Measurements from ENCODE around the gene SLC39A5.
"Not testable (repeated sequence)": the region's sequence is repeated elsewhere in the genome, so short reads cannot be mapped to it uniquely, and the experiment has no call there.

Gene SLC39A5, protein sequence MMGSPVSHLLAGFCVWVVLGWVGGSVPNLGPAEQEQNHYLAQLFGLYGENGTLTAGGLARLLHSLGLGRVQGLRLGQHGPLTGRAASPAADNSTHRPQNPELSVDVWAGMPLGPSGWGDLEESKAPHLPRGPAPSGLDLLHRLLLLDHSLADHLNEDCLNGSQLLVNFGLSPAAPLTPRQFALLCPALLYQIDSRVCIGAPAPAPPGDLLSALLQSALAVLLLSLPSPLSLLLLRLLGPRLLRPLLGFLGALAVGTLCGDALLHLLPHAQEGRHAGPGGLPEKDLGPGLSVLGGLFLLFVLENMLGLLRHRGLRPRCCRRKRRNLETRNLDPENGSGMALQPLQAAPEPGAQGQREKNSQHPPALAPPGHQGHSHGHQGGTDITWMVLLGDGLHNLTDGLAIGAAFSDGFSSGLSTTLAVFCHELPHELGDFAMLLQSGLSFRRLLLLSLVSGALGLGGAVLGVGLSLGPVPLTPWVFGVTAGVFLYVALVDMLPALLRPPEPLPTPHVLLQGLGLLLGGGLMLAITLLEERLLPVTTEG

DNA sequence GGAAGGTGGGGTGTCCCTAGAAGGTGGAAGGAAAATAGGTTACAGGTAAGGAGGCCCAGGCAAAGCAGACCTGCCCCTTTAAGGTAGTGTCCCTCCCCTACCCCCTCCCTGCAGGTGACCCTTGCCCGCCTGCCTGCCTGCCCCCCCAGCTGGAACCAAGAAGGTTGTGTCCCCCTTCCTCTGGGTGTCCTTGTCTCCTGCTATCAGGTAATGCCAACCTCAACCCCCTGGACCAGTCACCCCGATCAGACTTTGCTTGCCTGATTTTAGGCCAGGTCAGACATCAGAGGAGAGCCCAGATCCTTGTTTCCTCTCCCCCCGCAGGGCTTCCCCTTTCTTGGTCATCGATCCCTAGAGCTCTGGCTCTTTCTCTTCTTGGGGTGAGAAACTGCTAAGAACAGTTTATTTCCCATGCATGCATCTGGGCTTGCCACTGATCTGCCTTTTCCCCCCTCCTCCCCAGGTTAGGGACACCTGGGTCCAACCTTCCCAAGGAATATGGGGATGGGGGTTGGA lies at the start of gene SLC39A5:
Gene SLC39A5 (plus strand): TSS at position 136 of the 516 bp plus-strand sequence. CDS start 1,224 bp downstream, outside the sequence.
- no peak for FAIRE-seq

DNA sequence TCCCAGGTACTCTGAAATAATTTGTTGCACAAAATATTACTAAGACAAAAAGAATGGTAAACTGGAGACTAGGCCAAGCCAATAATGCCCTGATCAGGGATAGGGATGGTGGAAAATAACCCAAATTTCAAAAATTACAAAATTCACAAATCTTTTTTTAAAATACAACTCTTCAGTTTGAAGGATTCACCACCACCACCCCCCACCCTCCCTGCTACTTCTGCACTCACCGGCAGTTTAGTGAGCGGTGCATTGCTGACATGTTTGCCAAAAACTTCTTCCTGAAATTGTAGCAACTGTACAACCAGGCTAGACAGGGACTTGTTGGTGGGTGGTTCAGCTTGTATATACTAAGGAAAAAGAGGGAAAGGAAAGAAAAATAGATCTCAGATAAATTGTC lies 42.9 kb upstream of the SLC39A5 start:
- no peak for DNase-seq (ENCODE audit: low spot score)
- FAIRE-seq, result no peak

More for the DNA sequence above, at the start of gene SLC39A5:
- DNase-seq (ENCODE audit: low spot score), result no peak

DNA sequence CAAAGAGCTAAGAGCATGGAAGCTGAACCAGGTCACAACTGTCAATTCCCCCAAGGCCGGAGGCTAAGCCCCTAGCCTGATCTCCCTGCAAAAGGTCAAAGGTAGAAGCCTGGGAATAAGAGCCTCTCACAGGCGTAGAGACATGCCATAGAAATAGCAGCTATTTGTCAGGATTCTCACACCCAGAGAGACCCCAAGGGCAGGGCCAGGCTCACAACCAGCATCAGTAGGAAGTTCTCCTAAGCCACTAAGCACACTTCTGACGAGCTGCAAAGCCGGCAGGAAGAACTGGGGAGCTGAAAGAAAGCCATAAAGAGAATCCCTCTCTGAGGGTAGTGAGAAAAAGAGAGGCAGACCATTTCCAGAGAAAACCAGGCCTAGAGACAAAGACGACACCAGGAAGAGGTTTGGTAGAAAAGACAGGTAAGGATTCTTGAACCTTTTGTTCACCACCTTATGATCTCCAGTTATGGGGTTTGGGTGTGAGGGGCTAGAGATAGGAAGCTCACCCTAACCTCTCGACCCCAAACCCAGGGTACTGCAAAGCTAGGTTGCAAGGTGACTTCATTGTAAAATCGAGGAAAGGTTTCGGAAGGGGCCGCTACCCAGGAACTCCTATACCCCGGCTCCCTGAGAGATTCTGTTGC lies 41.6 kb upstream of the SLC39A5 start:
- FAIRE-seq (no peak), DNase-seq (ENCODE audit: low spot score) (no peak)

DNA sequence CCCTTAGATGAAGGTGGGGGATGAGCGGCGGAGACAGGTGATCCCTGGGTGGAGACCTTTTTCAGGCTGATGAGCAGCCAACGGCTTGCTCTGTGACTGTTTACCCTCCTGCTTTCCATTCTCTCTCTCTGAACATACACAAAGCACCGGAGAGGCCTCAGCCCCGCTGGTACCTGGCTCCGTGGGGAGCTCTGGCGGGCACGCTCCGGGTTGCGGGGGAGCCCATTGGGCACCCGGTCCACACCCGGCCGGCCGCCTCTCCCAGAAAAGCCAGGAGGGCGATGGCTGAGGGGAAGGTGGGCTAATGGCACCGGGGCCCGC lies 41.1 kb upstream of the SLC39A5 start:
- DNase-seq (ENCODE audit: low spot score) (no peak), FAIRE-seq (no peak)

DNA sequence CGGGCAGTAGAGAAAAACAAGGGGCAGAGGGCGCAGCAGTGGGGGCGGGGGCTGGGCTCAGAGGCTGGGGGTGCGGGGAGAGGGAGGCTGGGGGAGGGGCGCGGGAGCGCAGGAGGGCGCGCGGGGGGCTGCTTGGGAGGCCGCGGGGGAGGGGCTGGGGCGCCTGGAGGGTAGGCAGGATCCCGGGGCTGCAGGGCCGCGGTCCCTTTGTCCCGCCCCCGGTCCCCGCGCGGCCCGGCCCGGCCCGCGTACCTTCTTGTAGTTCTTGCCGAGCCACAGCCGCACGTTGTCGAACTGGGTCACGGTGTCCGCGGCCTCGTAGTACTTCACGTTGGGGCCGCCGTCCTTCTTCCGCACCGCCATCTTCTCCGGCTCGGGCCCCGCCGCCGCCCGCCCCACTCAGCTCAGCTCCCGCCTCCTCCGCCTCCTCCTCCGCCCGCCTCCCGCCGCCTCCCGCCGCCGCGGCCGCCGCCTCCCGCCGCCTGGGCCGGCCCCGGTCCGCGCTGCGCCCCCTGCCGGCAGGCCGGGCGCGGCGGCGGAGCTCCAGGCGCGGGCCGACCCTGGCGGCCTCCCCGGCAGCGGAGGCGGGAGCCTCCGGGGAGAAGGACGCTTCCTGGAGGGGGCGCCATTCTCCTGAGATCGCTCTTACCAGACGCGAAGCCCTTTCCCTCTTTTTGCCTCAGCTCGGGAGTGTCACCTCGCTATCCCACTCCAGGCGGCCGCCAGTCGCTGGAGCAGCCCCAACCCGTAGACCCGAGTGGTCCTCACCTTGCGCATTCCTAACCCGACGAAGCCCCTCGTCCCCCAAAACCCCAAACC lies 40.5 kb upstream of the SLC39A5 start, which contains the start of gene SMARCC2:
Gene SMARCC2 (minus strand): TSS at position 385 of the 819 bp plus-strand sequence. CDS start 22 bp downstream, at position 363.
- FAIRE-seq (no peak), DNase-seq (ENCODE audit: low spot score) (peak; percentile 72)

DNA sequence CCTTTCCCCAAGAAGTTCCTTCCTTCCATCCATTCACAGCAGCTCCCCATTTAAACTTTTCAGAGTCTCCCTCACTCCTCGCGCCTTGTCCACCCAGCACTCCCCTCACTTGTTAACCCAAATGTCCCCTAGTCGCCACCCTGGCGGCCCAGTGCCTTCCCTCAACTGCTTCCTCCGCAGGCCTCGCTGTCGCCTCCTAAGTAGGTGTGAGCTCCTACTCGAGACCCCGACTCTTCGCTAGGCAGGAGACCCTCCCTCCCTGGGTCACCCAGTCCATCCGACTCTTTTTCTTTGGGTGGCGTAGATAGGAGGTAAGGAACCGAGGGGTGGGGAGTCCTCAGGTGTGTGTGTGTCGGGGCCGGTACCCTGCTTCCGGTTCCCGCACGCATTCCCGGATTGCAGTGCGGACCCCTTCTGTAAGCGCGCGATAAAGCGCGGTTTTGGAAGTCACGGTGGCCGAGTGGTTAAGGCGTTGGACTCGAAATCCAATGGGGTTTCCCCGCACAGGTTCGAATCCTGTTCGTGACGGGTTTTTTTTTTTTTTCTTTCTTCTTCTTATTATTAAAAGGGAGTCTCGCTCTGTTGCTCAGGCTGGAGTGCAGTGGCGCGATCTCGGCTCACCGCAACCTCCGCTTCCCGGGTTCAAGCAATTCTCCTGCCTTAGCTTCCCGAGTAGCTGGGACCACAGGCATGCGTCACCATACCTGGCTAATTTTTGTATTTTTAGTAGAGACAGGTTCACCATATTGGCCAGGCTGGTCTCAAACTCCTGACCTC lies 39.7 kb upstream of the SLC39A5 start:
- peak; percentile 81 for DNase-seq (ENCODE audit: low spot score)
- FAIRE-seq, result no peak

DNA sequence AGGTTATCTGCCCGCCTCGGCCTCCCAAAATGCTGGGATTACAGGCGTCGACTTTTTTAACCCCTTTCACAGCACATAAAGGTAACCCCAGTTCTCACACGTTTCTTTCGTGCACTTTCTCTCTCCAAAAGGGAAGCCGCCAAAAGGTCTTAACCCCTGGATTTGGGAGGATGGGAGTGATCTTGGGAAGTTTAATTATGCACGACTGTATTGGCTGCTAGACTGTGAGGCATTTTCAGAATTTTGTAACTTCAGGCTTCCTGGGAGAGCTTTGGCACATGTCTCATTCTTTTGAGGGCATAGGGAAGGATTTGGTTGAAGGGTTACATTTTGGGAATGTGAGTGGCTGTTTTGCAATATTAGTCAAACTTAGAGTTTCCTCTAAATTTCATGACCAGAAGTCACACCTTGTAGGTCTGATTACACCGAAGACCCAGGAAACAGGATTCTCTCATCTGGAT lies 39.1 kb upstream of the SLC39A5 start:
- DNase-seq (ENCODE audit: low spot score), result no peak
- FAIRE-seq, result no peak

DNA sequence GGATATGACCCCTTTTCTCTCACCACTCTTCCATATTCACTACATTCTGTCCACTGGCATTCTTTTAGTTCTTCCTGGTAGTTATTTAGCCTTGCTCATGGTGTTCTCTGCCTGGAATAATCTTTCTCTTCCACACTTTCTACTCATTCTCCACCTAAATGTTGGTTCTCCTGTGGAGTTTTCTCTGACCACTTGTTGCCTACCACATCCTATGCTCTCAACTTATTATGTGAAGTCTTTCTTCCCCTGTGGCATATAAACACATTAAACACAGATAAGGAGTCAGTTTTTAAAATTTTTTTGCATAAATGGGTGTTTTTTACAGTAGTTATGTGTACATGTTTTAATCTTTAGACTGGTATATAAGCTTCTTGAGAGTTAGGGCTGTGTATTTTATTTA lies 37.3 kb upstream of the SLC39A5 start:
- DNase-seq (ENCODE audit: low spot score) (no peak), FAIRE-seq (no peak)

DNA sequence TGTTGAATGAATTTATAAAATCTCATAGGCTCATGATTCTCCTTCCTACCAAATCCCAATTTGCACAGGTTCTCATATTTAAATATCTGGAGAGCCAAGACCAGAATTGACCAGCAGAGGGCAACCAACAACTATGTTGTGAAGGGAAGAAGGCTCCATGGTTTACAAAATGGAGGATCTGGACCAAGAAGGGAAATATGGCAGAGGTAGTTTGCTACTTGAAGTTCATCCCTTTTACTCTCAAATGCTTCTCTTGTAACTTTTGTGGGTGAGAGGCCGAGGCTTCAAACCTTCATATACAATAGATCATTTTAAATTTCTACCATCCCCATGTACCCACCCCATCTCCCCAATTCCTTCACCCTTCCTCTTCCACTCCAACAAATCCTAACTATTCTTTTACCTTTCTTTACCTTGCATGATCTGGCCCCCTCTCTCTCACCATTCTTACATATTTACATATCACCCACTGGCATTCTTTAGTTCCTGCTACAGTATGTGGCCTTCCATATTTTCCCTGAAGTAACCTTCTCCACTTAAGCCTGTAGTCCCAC lies 36.7 kb upstream of the SLC39A5 start:
- FAIRE-seq, result peak; percentile 74
- peak; percentile 54 for DNase-seq (ENCODE audit: low spot score)

DNA sequence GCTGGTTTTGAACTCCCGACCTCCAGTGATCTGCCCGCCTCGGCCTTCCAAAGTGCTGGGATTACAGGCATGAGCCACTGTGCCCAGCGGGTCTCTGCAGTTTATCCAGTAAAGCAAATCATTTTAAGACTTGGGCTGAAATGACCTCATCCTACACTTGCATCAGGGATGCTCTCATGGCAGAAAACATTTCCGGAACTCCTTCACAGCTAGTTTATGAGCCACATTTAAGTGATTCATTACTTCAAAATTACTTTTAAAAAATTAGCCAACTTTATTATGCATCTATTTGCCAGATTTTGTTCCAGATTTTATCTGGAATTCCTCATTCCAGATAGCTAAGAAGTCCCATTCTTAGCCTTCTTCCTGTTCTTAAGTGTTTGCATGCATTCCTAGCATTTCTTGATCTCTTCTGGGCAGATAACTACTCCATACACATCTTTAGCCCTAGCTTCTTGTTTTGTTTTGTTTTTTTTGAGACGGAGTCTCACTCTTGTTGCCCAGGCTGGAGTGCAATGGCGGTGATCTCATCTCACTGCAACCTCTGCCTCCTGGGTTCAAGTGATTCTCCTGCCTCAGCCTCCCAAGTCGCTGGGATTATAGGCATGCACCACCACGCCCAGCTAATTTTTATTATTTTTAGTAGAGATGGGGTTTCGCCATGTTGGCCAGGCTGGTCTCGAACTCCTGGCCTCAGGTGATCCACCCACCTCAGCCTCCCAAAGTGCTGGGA lies 32.9 kb upstream of the SLC39A5 start:
- not testable (repeated sequence) for DNase-seq (ENCODE audit: low spot score); FAIRE-seq

DNA sequence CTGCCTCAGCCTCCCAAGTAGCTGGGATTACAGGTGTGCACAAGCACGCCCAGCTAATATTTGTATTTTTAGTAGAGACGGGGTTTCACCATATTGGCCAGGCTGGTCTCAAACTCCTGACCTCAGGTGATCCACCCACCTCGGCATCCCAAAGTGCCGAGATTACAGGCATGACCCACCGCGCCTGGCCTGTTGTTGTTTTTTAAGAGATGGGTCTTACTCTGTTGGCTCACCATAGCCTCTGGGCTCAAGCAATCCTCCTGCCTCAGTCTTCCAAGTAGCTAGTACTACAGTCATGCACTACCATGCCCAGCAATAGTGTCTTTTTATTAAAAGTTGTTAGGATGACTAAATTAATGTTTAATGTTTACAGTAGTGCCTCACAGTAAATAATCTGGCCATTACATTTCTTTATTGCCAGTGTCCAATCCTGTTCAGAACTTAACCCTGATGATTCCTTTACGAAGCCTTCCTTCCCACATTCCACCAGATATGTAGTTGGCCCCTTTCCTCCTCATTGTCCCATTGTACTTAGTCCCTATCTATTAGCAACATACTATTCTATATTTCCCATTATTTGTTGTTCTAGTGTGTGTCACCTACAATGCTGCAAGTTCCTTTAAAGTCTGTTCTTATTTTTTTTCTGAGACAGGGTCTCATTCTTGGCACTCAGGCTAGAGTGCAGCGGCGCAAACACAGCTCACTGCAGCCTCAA lies 31.8 kb upstream of the SLC39A5 start:
- DNase-seq (ENCODE audit: low spot score), result no peak

DNA sequence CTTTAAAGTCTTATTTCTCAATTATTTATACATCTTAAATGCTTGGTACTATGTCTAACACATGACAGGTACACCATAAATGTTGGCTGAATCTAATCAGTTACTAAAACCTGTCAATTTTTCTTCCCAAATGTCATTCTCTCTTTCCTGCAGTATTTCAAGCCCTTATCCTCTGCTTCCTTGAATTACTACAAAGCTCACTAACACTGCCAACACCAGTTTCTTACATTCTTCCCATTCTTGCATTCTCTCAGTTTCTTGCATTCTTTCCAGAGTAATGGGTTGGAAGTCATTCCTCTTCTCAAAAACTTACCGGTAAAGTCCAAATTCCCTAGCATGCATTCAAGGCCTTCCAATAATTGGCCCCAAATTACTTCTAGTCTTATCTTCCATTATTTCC lies 31.0 kb upstream of the SLC39A5 start:
- FAIRE-seq (no peak), DNase-seq (ENCODE audit: low spot score) (no peak)

More for the DNA sequence above, 31.8 kb upstream of the SLC39A5 start:
- FAIRE-seq, result no peak

DNA sequence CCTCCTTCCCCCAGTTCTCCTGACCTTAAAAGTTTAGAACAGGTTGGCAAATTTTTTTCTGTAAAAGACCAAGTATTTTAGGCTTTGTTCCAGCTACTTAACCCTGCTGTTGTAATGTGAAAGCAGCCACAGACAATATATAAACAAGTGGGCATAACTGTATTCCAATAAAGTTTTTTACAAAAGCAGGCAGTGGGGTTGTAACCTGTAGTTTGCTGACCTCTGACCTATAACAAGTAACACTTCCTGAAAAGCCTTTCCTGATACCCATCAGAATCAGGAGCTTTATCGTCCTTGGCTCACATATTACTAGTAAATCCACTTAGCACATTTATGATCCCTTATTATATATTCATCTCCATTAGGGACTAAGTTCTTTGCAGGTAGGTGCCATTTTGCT lies 27.5 kb upstream of the SLC39A5 start:
- FAIRE-seq (no peak), DNase-seq (ENCODE audit: low spot score) (no peak)

DNA sequence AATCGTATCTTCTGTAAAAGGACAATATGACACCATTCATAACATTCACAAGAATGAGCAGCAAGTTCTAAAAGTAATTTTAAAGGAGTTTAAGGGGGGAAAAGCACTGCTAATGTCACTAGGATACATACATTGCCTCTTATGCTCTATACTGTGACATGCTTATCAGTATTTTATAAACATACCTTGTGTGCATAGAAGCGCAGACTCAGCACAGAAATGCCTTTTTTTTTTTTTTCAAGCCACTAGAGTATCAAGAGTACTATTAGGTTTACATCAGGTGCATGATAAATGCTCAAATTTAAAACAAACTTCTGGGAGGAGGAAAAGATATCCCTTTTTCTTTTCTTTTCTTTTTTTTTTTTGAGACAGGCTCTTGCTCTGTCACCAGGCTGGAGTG lies 27.0 kb upstream of the SLC39A5 start:
- no peak for FAIRE-seq
- no peak for DNase-seq (ENCODE audit: low spot score)

DNA sequence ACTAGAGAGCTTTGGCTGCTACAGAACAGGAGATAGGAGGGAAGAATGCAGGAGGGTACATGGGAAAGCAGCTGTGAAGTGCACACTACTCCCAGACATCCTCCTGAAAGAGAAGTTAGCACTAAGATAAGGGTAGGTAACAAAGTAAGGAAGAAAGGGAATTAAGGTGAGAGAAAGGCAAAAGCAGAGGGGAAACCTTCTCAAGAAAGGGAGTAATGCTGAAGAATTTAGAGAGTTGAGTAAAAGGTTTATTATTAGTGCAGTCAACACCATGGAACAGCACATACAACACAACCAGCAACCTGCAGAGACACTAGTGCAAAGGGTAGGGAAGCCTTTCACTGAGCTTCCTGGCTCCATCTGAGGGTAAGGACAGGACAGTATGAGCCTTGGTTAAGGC lies 25.6 kb upstream of the SLC39A5 start:
- no peak for DNase-seq (ENCODE audit: low spot score)
- FAIRE-seq, result no peak

DNA sequence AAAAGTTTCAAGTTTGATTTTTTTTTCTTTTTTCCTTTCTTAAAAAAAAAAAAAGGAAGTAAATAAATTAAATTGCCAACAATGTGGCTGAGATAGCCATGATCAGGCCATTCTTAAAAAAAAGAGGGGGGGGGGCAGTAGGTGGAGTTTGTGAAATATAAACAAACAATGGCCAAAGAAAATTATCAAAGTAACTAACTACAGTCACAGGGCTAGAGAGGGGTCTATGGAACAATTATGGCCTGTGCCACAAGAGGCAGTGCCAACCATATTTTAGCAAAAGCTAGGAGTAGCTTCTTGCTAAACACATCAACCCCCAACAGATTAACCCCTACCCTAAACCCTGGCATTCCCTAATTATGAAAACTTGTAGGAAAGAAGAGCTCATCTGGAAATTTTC lies 24.4 kb upstream of the SLC39A5 start:
- DNase-seq (ENCODE audit: low spot score) (no peak), FAIRE-seq (no peak)

DNA sequence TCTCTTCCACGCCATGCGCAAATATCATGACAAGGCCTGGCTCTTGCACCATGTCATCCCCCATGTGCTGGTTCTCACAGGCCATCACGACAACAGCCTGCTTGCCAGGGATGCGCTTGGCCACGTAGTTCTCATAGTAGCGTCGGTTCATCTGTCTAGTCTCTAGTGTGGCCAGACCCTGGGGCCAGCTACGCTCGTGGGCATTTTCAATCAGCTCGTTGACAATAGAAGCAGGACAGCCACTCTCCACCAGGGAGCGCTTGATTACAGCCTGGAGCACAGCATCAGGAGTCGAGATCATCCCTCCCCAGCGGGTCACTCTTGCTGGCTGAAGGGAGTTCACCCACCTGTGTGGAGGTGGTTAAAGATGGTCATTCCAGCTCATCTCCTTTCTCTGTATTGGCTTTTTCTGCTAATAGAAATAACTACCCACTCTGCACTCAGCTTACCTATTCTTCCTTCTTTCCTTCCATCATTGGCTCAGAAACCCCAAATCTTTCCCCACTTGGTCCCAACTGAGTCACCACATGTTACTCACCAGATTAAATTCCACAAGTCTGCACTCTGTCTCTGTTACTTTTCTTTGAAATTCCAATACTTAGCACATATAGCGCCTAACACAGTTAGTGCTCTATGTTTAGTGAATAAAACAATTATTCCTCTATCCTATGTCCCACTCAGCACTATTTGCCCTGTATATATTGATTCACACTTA lies 23.2 kb upstream of the SLC39A5 start:
- DNase-seq (ENCODE audit: low spot score) (no peak), FAIRE-seq (no peak)

DNA sequence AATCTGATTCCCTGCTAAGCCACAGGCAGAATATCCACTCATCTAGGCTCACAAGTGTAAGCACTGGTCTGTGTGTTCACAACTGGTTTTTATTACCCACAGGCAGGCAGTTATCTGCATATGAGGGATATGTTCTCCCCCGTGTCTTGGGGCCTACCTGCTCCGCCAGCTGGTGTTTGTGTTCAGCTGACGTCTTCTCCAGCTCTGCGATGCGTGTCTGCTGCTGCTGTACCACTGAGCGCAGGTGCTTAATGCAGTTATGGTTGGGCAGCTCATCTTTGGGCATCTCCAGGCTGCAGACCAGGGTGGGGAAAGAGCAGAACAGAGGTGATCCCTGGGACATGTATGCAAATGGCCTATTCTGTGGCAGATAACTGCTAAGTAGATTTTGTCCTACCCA lies 21.8 kb upstream of the SLC39A5 start:
- no peak for DNase-seq (ENCODE audit: low spot score)
- no peak for FAIRE-seq

All from RCC 7860 (cell line).